A172 (cell line): ENCODE results near the gene SLC12A7. TPM values are rescaled to one million over a fixed set of nuclear protein-coding genes. Genes with fewer than 3 reads are reported as not detected.
"Not testable (repeated sequence)": the region's sequence is repeated elsewhere in the genome, so short reads cannot be mapped to it uniquely, and the experiment has no call there.

Source experiments
- DNase-seq: peaks from one replicate; pipeline ENCODE4 v3.0.0-alpha.2; 2015; ENCODE audit warnings: low spot score
- total RNA-seq: library from RNA; depleted of rRNA; stranded (reverse); fragments of >200 nt; shearing (Covaris generic); gene quantifications from 2 replicates; pipeline ENCODE4 v1.2.3, GENCODE V29; 2014

The SLC12A7 gene
- total RNA-seq, 1 experiment from 2014 or later, result 8.5 TPM

DNA sequence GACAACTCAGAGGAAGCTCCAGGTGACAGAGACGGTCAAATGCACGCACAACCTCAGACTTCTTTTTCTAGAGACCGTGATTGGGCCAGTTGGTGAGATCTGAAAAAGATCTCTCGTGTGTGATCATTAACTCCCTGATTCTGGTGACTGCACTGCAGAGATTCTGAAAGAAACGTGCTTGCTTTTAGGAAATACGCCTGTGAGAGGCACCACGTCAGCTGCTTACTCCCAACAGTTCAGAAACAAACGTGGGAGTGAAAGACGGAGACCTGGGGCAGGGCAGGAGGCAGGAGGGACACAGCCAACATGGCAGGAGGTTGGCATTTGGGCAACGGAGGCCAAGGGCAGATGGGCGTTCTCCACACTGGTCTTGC lies 15.9 kb downstream of the SLC12A7 start:
- DNase-seq, result no peak

DNA sequence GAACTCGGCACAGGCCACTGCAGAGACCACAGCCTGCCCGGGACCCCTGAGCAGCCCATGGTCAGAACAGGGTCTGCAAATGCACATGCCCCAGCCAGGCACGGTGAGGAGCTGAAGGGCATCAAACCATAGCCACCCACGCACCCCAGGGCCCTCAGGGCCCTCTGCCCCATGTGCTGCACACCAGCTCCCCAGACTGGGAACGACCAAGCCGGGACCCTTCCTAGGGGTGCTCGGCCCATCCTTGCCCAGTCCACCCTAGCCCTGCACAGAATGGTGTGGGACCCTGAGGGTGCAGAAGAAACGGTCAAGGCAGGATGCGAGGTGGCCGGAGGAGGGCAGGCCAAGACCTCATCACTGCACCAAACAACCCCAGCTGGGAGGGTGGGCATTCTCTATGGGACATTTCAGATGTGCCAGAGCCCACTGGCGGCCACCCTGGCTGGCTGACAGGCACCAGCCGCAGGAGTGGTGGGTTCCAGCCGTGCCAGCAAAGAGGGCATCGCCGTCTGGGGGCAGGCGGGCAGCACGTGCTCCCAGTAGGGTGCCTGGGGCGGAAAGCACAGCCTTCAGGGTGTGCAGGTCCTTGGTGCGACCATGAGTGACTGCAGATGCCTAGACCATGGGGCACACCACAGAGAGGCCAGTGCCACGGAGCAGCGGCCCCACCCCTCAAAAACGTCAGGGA lies 16.4 kb downstream of the SLC12A7 start:
- DNase-seq, result no peak

DNA sequence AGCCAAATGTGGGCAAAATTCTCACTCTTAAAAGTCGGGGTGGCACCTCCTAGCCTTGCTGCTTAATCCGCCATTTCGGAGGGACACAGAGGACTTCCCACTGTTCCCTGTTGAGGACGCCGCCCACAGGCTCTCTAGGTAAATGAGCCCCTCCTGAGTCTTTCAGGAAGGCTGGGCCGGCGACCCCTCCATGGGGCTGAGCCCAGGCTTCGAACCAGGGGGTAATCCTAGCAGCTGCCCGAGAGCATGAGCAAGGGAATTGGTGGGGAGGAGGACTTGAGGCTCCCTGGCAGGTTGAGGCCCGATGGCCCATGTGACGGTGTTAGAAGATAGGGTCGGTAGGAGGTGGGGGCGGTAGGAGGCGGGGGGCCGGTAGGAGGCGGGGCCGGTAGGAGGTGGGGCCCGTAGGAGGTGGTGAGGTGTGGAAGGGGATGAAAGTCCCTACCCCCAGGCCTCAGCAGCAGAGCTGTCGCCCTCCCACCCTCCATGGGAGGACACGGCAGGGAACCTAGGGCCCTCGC lies 17.1 kb downstream of the SLC12A7 start:
- no peak for DNase-seq

DNA sequence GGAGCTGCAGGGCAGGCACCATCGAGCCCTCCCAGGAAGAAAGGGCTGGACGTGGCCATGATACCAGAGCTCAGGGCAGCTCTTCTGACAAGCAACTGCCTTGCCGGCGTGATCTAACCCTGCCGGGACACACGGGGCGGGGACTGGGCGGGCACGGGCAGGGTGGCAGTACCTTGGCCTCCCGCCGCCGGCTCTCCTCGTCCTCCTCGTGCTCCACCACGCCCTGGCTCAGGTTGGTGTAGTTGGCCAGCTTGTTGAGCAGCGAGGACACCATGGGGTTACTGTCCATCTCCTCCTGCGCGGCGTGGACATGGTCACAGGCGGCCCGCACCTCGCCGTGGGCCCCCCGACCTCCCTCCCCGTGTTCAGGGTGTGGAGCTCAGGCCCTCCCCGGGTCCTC lies 18.5 kb downstream of the SLC12A7 start:
- no peak for DNase-seq

DNA sequence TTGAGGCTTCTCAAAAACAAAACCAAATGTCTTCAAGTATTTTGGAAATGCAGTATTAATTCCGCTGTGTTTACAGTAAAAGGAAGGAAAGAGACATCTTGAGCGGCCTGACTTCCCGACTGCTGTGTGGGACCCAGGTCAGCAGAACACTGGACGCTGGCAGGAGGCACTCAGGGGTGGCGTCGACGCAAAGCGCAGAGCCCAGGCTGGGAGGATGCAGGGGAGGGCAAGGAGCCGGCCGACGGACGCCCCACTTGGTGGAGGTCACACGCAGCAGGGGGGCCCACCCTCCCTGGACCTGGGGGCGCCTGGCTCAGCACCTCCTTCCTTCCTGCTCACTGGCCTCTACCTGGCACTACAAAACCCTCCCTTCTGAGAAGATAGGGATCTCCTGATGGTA lies 19.7 kb downstream of the SLC12A7 start:
- no peak for DNase-seq

DNA sequence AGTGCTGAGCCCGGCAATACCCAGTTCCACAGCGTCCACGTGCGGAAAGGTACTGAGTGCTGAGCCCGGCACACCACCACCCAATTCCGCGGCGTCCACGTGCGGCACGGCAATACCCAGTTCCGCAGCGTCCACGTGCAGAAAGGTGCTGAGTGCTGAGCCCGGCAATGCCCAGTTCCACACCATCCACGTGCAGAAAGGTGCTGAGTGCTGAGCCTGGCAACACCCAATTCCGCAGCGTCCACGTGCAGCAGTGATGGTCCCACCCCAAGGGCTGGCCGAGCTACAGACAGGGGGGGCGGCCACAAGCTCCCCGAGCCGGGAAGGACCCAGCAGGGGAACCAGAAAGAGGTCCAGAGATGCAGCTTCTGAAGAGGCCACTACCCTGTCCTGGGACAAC lies 20.2 kb downstream of the SLC12A7 start:
- DNase-seq, result no peak

DNA sequence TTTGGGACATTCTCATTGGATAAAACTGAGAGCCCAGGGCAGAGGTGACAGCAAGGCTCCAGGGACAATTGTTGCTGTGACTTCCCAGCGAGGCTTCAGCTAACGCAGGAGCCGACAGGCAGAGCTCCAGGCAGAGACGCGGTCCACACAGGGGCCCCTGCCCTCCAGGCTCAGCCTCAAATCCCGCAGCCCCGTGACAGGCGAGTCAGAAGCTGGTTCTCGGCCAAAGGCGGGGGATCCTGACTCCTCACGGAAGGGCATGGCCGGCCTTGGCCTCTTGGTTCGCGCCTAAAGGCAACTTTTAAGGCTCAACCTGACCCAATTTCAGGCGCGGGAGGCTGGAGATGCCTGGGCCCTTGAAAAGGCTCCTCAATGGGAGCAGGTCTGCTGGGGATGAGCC lies 21.3 kb downstream of the SLC12A7 start:
- DNase-seq, result peak; percentile 23

DNA sequence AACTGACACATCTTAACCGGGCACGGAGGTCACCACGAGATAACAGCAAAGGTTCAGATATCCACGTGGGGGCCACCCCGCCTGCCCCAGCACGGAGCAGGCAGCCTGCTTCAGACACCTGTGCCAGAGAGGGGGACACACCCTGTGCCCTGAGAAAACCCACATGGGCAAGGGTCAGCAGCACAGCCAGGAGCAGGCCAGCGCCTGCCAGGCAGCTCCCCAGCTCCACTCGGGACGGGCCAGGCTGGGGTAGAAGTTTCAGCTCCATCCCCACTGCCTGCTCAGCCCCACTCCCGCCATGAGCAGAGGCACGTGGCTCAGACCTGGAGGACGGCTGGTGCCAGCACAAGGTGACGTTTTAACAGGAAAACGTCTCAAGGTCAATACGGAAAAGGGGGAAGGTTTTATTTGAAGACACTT lies 22.2 kb downstream of the SLC12A7 start:
- no peak for DNase-seq

DNA sequence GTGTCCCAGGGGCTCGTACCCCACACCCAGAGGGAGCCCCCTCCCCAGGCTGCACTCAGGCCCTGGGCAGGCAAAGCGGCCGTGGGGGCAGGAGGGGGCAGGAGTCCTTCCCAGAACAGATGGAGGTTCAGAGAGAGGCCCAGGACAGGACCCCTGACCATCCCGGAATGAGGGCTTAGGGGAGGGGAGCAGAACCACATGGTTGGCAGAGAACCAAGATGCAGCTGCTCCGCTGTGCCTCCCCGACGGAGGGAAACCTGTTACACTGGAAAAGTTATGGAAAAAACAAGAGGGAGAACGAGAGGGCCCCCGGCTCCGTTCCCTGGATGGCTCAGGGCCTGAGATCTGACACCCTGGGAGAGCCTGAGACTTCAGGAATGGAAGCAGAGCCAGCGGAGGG lies 22.7 kb downstream of the SLC12A7 start:
- DNase-seq, result no peak

DNA sequence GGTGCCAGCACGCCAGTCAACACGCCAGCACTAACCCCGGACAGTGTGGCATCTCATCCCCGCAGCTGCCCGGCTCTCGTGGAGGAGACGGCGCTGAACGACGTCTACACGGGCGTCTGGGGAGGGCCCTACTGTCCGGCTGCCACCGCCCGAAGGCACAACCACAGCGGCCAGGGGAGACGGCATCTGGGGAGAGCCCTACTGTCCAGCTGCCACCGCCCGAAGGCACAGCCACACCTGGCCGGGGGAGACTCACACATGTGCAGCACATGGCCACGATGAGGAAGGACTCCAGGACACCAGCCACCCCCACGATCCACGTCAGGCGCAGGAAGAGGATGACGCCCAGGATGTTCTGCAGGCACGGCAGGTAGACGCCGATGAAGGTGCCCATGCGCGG lies 23.1 kb downstream of the SLC12A7 start:
- no peak for DNase-seq

DNA sequence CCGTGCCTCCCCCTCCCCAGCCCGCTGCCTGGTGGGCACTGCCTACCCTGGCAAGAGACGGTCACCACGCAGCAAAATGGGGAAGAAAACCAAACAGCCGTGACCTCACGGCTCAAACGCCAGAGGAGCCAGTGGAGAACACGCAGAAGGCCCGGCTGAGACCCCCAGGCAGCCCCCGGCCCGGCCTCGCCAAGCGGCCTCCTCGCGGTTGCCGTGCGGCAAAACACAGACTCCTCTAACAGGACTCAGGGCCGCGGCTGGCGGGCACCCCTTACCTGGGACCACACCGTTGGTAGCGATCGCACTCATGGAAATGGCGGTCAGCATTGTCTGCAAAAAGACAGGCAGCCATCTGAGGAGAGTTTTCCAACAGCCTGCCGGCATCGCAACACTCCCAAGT lies 23.8 kb downstream of the SLC12A7 start:
- DNase-seq, result no peak

DNA sequence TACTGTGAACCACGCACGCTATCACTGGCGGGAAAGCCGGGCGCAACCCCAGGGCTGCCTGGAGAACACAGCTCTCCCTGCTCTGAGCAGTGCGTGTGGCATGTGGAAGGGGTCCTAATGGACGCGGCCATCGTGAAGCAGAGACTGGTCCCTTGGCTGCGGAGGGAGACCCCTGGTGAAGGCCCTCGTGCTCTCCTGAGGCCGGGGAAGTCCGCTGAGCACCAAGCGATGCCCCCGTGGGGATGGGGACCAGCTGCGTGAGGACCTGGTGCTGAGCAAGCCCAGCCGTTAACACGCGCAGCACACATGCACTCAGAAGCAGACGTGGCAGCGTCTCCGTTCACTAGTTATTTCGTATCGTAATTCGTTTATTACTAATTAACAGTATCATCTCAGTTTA lies 24.4 kb downstream of the SLC12A7 start:
- no peak for DNase-seq

DNA sequence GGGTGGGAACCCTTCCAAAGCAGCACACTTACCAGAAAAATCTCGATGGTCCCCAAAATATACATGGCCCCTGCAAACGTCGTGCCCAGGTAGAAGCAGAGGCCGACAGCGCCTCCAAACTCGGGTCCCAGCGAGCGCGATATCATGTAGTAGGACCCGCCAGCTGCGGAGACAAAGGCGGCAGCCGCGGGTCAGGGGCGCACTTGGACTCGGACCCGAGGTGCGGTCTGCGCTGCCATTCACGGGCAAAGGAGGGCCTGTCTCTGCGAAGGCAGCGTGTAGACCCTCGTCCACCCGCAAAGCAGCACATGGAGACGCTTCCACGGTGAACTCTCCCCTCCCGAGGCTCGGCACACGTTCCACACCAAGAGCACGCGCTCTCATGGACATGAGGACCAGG lies 25.0 kb downstream of the SLC12A7 start:
- DNase-seq, result no peak

DNA sequence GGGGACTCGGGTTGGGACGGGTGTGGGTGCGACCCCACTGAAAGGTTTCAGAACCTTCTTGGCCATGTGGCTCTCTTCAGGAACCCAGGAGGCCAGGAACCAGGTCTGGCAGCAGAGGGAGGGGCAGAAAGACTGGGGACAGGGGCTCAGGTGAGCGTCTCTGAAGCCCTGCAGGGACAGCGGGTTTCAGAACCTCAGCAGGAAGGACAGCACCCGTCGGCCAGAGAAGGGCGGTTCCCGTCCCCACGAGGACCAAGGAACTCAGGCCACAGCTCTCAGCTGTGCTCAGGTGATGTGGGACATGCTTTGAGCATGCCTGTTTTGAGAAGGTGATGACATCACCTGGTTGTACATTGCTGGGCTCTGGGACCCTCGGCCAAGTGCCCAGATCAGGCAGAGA lies 25.7 kb downstream of the SLC12A7 start:
- DNase-seq, result no peak

DNA sequence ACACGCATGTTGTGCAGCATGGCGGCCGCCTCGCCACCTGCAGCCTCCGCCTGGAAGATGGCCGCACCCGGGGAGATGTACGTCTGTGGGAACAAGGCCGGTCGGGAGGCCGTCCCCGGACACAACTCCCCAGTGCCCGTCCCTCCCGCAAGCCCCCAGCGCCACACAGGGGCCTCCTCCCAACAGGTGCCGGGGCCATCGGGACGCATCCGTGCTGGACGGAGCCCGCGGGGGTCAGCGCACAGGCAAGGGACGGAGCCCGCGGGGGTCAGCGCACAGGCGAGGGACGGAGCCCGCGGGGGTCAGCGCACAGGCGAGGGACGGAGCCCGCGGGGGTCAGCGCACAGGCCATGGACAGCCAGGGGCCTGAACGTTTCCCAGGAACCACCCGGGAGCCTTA lies 26.5 kb downstream of the SLC12A7 start:
- DNase-seq, result no peak

DNA sequence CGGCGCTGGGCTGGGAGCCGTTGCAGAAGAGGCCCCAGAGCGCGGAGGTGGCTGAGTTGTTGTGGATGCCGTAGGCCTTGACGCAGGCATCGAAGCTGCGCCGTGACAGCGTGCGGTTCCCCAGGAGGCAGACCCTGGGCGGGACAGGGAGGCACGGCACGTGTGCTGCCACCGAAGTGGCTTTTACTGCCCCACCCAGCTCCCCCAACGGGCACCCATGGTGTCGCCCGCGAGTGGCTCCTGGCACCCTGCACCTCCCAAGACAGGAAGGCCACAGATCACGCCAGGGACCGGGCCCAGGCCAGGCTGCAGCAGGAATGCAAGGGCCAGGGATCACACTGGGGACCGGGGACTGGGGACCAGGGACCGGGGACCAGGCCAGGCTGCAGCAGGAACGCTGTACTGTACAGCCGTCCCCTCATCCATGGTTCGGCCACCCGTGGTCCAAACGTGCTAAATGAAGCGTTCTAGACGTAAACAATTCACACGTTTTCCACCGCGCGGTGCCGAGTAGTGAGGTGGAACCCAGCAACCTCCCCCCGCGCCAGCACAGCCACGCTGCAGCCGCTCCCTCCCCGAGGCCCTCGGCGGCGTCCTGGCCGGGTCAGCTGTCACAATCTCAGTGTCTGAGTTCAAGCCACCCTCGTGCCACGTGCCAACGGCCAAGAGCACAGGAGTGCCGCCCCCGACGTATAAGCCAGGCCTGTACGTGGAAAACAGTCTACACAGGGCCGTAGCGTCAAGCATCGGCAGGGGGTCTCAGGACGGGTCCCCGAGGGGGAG lies 27.8 kb downstream of the SLC12A7 start:
- DNase-seq, result no peak

DNA sequence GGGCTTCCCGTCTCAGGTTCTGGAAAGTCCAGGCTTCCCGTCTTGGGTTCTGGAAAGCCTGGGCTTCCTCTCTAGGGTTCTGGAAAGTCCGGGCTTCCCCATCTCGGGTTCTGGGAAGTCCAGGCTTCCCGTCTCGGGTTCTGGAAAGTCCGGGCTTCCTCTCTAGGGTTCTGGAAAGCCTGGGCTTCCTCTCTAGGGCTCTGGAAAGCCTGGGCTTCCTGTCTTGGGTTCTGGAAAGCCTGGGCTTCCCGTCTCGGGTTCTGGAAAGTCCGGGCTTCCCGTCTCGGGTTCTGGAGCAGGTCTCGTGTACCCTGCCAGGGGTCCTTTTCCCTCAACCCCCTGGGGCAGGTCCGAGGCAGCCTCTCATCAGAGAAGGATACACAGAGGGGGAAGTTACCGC lies 28.8 kb downstream of the SLC12A7 start:
- DNase-seq, result not testable (repeated sequence)

DNA sequence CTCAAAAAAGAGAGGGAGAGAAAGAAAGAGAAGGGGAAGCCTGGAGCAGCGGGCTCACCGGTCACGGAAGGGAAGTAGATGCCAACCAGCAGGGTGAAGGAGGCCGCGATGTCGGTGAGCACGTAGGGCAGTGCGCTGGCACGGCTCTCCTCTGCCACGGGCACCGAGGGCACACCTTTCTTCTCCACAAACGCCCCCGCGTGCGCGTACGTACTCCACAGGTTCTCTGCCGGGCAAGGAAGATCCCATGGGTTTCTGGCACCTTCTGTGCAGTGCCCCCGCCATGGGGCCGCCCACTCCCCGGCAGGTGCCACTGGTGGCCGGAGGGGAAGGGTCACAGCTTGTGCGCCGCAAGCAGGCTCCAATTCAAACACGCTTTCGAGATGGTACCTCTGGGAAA lies 30.3 kb downstream of the SLC12A7 start:
- DNase-seq, result no peak

DNA sequence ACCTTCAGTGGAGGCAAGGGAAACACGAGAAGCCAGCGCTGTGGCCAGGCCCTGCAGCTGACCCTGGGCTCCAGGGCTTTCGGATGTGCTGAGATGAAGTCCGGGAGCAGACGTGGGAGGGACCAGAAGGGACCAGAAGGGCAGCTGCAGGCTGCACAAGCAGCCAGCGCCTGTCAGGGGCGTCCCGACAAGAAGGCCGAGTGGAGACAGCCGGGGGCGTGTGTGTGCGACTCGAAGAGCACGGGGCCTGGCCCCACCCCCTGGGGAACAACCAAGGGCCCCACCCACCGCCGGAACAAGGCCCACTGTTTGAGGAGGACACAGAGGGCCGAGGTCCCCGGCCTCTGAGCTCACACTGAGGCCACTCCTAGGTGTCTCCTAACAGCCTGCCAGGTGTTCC lies 31.4 kb downstream of the SLC12A7 start:
- no peak for DNase-seq

DNA sequence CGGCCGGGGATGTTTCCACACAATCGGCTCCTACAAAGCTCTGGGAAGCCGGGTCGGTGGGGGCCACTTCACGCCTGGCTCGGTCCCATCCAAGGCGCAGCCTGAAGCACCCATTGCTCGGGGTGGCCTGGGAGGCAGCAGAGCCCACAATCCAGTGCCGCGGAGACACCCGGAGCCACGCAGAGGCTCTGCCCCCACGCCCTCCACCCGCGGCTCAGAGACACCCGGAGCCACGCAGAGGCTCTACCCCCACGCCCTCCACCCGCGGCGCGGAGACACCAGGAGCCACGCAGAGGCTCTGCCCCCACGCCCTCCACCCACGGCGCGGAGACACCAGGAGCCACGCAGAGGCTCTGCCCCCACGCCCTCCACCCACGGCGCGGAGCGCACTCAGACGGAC lies 31.9 kb downstream of the SLC12A7 start:
- no peak for DNase-seq

DNA sequence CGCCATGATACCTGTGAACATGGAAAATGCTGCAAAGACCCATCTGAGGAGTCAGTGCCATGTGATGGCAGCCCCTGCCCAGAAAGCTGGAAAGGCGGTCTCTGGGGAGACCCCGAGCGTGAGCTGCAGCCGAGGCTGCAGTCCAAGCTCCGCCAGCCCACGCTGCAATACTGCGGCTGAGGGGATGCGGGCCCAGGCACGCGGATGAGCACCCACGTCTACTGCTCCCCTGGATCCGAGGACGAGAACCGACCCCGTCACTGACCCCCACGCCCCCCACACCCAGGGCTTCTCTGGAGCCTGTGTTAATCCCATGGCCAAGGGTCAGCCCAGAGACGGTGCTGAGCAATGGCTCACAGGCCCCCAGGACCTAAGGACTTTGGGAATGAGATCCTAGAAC lies 32.4 kb downstream of the SLC12A7 start:
- DNase-seq, result no peak

DNA sequence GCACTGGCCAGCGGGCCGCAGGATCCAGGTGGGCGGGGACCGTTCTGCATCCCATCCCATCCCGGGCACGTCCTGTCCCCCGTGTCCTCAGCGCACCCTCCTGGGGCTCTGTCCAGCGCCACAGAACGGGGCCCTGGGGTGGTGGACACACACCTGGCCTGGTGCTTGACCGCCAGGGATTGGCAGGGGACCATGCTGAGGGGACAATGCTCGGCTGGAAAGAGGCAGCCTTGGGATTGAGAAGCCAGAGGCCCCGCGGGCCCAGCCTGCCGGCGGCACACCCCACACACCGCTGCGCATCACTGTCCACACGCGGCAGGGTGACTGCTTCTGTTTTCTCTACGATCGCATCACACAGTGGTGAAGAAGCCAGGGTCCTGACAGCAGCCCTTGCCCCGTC lies 33.0 kb downstream of the SLC12A7 start:
- DNase-seq, result no peak

DNA sequence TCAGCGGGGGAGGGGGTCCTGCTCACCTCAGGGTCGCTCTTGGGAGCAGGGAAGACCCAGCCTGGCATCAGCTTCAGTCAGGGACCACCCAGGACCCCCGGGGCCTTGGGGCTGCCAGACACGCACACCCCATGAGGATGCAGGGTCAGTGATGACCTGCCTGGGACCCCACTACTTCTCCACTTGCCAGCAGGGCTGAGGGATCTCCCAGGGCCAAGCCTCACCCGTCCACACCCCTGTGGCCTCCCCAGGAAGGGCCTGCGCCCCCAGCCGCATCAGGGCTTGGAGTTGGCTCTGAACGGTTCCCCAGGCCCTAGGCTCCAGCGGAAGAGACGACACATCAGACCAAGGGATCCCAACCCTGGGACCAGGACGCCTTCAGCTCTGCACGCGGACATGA lies 33.7 kb downstream of the SLC12A7 start:
- no peak for DNase-seq
